Effector memory CD8-positive, alpha-beta T cell (primary cell): Measurements from ENCODE around the gene DTNBP1.
A peak's percentile ranks its signal among the peaks of the same experiment; 100 is the strongest.

Experiments
- ATAC-seq: fragments of 150-1000 bp; cut with Tn5 transposase; replicated peaks from 2 replicates; pipeline ENCODE4 v1.10.0; 2021; ENCODE audit warnings: mild to moderate bottlenecking, moderate library complexity
- DNase-seq, 3 experiments: peaks; one replicate each; pipeline ENCODE4 v3.0.0; 2021
- H3K27ac Mint-ChIP-seq, 2 donors: one replicate each; pipeline ENCODE4 v1.8.0; 2022; ENCODE audit warnings: mild to moderate bottlenecking in 2 of 2, mixed read lengths in 2 of 2, moderate library complexity in 2 of 2
- H3K27me3 Mint-ChIP-seq, 2 donors: one replicate each; pipeline ENCODE4 v1.8.0; 2022; ENCODE audit warnings: mixed read lengths in 2 of 2
- H3K36me3 Mint-ChIP-seq: one replicate; pipeline ENCODE4 v1.8.0; 2022; ENCODE audit warnings: mild to moderate bottlenecking, moderate library complexity, mixed read lengths; ENCODE audit not compliant: insufficient read depth
- H3K4me1 Mint-ChIP-seq, 2 donors: one replicate each; pipeline ENCODE4 v1.8.0; 2022; ENCODE audit warnings: low read depth in 2 of 2, mixed read lengths in 2 of 2
- H3K4me3 Mint-ChIP-seq, 2 donors: one replicate each; pipeline ENCODE4 v1.8.0; 2022; ENCODE audit warnings: mild to moderate bottlenecking in 2 of 2, mixed read lengths in 2 of 2, moderate library complexity in 2 of 2
- H3K9me3 Mint-ChIP-seq, 2 donors: one replicate each; pipeline ENCODE4 v1.8.0; 2022; ENCODE audit warnings: mixed read lengths in 2 of 2

The DTNBP1 gene

GRCh38 chr6:15627821-15628220 lies 35.0 kb downstream of the DTNBP1 start:
- Mint-ChIP-seq H3K36me3 (peaks cover 4% of the 10 kb centered on the region), H3K4me1 (peaks cover 13 to 45% of the 10 kb centered on the region in 2 donors), H3K27ac (peak overlapping the region; percentile 81 to 83), H3K4me3 (peak overlapping the region in 1 of 2 donors; percentile 65), H3K9me3 (no peaks in the 10 kb centered on the region), H3K27me3 (no peaks in the 10 kb centered on the region)
- ATAC-seq (no peak), DNase-seq (no peak)

GRCh38 chr6:15626878-15627674 lies 35.8 kb downstream of the DTNBP1 start:
- peaks cover 13 to 45% of the 10 kb centered on the region in 2 donors for H3K4me1 Mint-ChIP-seq
- H3K9me3 Mint-ChIP-seq = no peaks in the 10 kb centered on the region
- peaks cover 4% of the 10 kb centered on the region for H3K36me3 Mint-ChIP-seq
- H3K27me3 Mint-ChIP-seq = no peaks in the 10 kb centered on the region
- H3K4me3 Mint-ChIP-seq = peak overlapping the region in 1 of 2 donors; percentile 13
- H3K27ac Mint-ChIP-seq = peak overlapping the region in 1 of 2 donors; percentile 81
- no peak for DNase-seq
- no peak for ATAC-seq

- no peak overlapping the region for H3K4me3 Mint-ChIP-seq
- H3K27me3 Mint-ChIP-seq = no peaks in the 10 kb centered on the region
- no peak for DNase-seq
- H3K27ac Mint-ChIP-seq = peak overlapping the region in 1 of 2 donors; percentile 52
- peaks cover 19 to 44% of the 10 kb centered on the region in 2 donors for H3K4me1 Mint-ChIP-seq
- ATAC-seq = no peak
- no peaks in the 10 kb centered on the region for H3K9me3 Mint-ChIP-seq
- peaks cover 4% of the 10 kb centered on the region for H3K36me3 Mint-ChIP-seq
Measured at GRCh38 chr6:15626160-15626559, 36.7 kb downstream of the DTNBP1 start.

GRCh38 chr6:15623276-15624116 lies 39.3 kb downstream of the DTNBP1 start:
- peaks cover 19 to 32% of the 10 kb centered on the region in 2 donors for H3K4me1 Mint-ChIP-seq

GRCh38 chr6:15622045-15622740 lies 40.6 kb downstream of the DTNBP1 start:
- H3K4me3 Mint-ChIP-seq = no peak overlapping the region
- ATAC-seq (no peak), DNase-seq (no peak)
- H3K27me3 Mint-ChIP-seq = no peaks in the 10 kb centered on the region
- H3K9me3 Mint-ChIP-seq = no peaks in the 10 kb centered on the region
- H3K36me3 Mint-ChIP-seq = no peaks in the 10 kb centered on the region
- peaks cover 23 to 30% of the 10 kb centered on the region in 2 donors for H3K4me1 Mint-ChIP-seq
- H3K27ac Mint-ChIP-seq = peak overlapping the region; percentile 47 to 55

More at GRCh38 chr6:15623276-15624116, 39.3 kb downstream of the DTNBP1 start:
- H3K9me3 Mint-ChIP-seq = no peaks in the 10 kb centered on the region
- peak; percentile 27 for ATAC-seq
- no peaks in the 10 kb centered on the region for H3K36me3 Mint-ChIP-seq
- no peak for DNase-seq
- no peak overlapping the region for H3K4me3 Mint-ChIP-seq
- no peak overlapping the region for H3K27ac Mint-ChIP-seq
- H3K27me3 Mint-ChIP-seq = no peaks in the 10 kb centered on the region

- no peak overlapping the region for H3K4me3 Mint-ChIP-seq
- no peaks in the 10 kb centered on the region for H3K27me3 Mint-ChIP-seq
- no peaks in the 10 kb centered on the region for H3K9me3 Mint-ChIP-seq
- peak overlapping the region; percentile 47 to 55 for H3K27ac Mint-ChIP-seq
- no peaks in the 10 kb centered on the region for H3K36me3 Mint-ChIP-seq
- peaks cover 21 to 32% of the 10 kb centered on the region in 2 donors for H3K4me1 Mint-ChIP-seq
- no peak for DNase-seq
- no peak for ATAC-seq
Measured at GRCh38 chr6:15621203-15622044, 41.4 kb downstream of the DTNBP1 start.

GRCh38 chr6:15620611-15621010 lies 42.2 kb downstream of the DTNBP1 start:
- H3K27me3 Mint-ChIP-seq = no peaks in the 10 kb centered on the region
- H3K4me1 Mint-ChIP-seq = peaks cover 26 to 35% of the 10 kb centered on the region in 2 donors
- DNase-seq = no peak
- H3K27ac Mint-ChIP-seq = no peak overlapping the region
- H3K36me3 Mint-ChIP-seq = no peaks in the 10 kb centered on the region
- no peak overlapping the region for H3K4me3 Mint-ChIP-seq
- H3K9me3 Mint-ChIP-seq = no peaks in the 10 kb centered on the region
- no peak for ATAC-seq

GRCh38 chr6:15619330-15619729 lies 43.5 kb downstream of the DTNBP1 start:
- DNase-seq (no peak), ATAC-seq (no peak)
- Mint-ChIP-seq H3K4me1 (peaks cover 26 to 37% of the 10 kb centered on the region in 2 donors), H3K27me3 (no peaks in the 10 kb centered on the region), H3K9me3 (no peaks in the 10 kb centered on the region), H3K27ac (no peak overlapping the region), H3K4me3 (no peak overlapping the region), H3K36me3 (peaks cover 2% of the 10 kb centered on the region)

- ATAC-seq = no peak
- Mint-ChIP-seq H3K27ac (no peak overlapping the region), H3K36me3 (peaks cover 7% of the 10 kb centered on the region), H3K4me1 (peaks cover 26 to 42% of the 10 kb centered on the region in 2 donors), H3K9me3 (no peaks in the 10 kb centered on the region), H3K27me3 (no peaks in the 10 kb centered on the region), H3K4me3 (no peak overlapping the region)
- no peak for DNase-seq
Measured at GRCh38 chr6:15618685-15619084, 44.1 kb downstream of the DTNBP1 start.

GRCh38 chr6:15616261-15616660 lies 46.6 kb downstream of the DTNBP1 start:
- no peaks in the 10 kb centered on the region for H3K27me3 Mint-ChIP-seq
- H3K36me3 Mint-ChIP-seq = peaks cover 10% of the 10 kb centered on the region

GRCh38 chr6:15615802-15616201 lies 47.0 kb downstream of the DTNBP1 start:
- DNase-seq (no peak), ATAC-seq (no peak)
- Mint-ChIP-seq H3K4me1 (peaks cover 26 to 45% of the 10 kb centered on the region in 2 donors), H3K27me3 (no peaks in the 10 kb centered on the region), H3K27ac (peak overlapping the region in 1 of 2 donors; percentile 74), H3K9me3 (no peaks in the 10 kb centered on the region), H3K36me3 (peaks cover 10% of the 10 kb centered on the region), H3K4me3 (no peak overlapping the region)

More at GRCh38 chr6:15616261-15616660, 46.6 kb downstream of the DTNBP1 start:
- DNase-seq = no peak
- no peak for ATAC-seq
- Mint-ChIP-seq H3K4me1 (peaks cover 26 to 48% of the 10 kb centered on the region in 2 donors), H3K4me3 (no peak overlapping the region), H3K9me3 (no peaks in the 10 kb centered on the region), H3K27ac (peak overlapping the region in 1 of 2 donors; percentile 74)

GRCh38 chr6:15614277-15614676 lies 48.6 kb downstream of the DTNBP1 start:
- H3K27ac Mint-ChIP-seq = no peak overlapping the region

More at GRCh38 chr6:15614277-15614676, 48.6 kb downstream of the DTNBP1 start:
- ATAC-seq = no peak
- peaks cover 26 to 48% of the 10 kb centered on the region in 2 donors for H3K4me1 Mint-ChIP-seq
- H3K9me3 Mint-ChIP-seq = no peaks in the 10 kb centered on the region
- H3K27me3 Mint-ChIP-seq = no peaks in the 10 kb centered on the region
- no peak overlapping the region for H3K4me3 Mint-ChIP-seq
- peaks cover 16% of the 10 kb centered on the region for H3K36me3 Mint-ChIP-seq
- no peak for DNase-seq
